MM.1S (cell line): ENCODE results near the gene ACAA1.

Source experiments
- DNase-seq: peaks from one replicate; pipeline ENCODE4 v3.0.0-alpha.2; 2015
- H2AFZ ChIP-seq: fragments of 300-600 bp; sonication (generic); 2 replicates; pipeline ENCODE4 v1.6.0; 2016; ENCODE audit warnings: antibody characterized with exemption, low read length
- H3F3A ChIP-seq: fragments of 300-600 bp; sonication (generic); 2 replicates; pipeline ENCODE4 v1.6.1; 2016; ENCODE audit warnings: mild to moderate bottlenecking, antibody characterized with exemption, low read length, moderate library complexity, mixed read lengths; ENCODE audit not compliant: insufficient read depth
- H3K27ac ChIP-seq: fragments of 300-600 bp; sonication (generic); 2 replicates; pipeline ENCODE4 v1.5.1; 2016; ENCODE audit warnings: mild to moderate bottlenecking, low read length
- H3K27me3 ChIP-seq: fragments of 300-600 bp; sonication (generic); replicated peaks from 2 replicates; pipeline ENCODE4 v1.6.0; 2016; ENCODE audit warnings: low read length; ENCODE audit not compliant: insufficient read depth
- H3K36me3 ChIP-seq: fragments of 300-600 bp; sonication (generic); replicated peaks from 2 replicates; pipeline ENCODE4 v1.6.1; 2016; ENCODE audit warnings: mild to moderate bottlenecking, low read length, mixed read lengths; ENCODE audit not compliant: insufficient read depth
- H3K4me1 ChIP-seq: fragments of 300-600 bp; sonication (generic); 2 replicates; pipeline ENCODE4 v1.6.1; 2016; ENCODE audit warnings: low read length, mixed read lengths
- H3K4me2 ChIP-seq: fragments of 300-600 bp; sonication (generic); 2 replicates; pipeline ENCODE4 v1.6.0; 2016; ENCODE audit warnings: low read depth, low read length
- H3K4me3 ChIP-seq: fragments of 300-600 bp; sonication (generic); 2 replicates; pipeline ENCODE4 v1.5.1; 2016; ENCODE audit warnings: low read length, mixed read lengths
- H3K79me2 ChIP-seq: fragments of 300-600 bp; sonication (generic); 2 replicates; pipeline ENCODE4 v1.6.1; 2016; ENCODE audit warnings: mixed run types, low read length, mixed read lengths
- H3K9ac ChIP-seq: fragments of 300-600 bp; sonication (generic); 2 replicates; pipeline ENCODE4 v1.6.1; 2016; ENCODE audit warnings: low read length, mixed read lengths
- H3K9me2 ChIP-seq: fragments of 300-600 bp; sonication (generic); replicated peaks from 2 replicates; pipeline ENCODE4 v1.6.1; 2016; ENCODE audit warnings: mild to moderate bottlenecking, low read length, mixed read lengths; ENCODE audit not compliant: insufficient read depth
- H3K9me3 ChIP-seq: fragments of 300-600 bp; sonication (generic); replicated peaks from 2 replicates; pipeline ENCODE4 v1.6.1; 2016; ENCODE audit warnings: mild to moderate bottlenecking, low read length, mixed read lengths; ENCODE audit not compliant: insufficient read depth
- H4K20me1 ChIP-seq: fragments of 300-600 bp; sonication (generic); 2 replicates; pipeline ENCODE4 v1.6.1; 2016; ENCODE audit warnings: mild to moderate bottlenecking, low read length, moderate library complexity, mixed read lengths; ENCODE audit not compliant: insufficient read depth
- CTCF ChIP-seq: fragments of 300-600 bp; sonication (generic); IDR thresholded peaks from 2 replicates; pipeline ENCODE4 v1.5.1; 2016; ENCODE audit warnings: antibody characterized with exemption, low read length, mixed read lengths
- EZH2 ChIP-seq: fragments of 300-600 bp; sonication (generic); optimal IDR thresholded peaks from 2 replicates; pipeline ENCODE3; 2017; ENCODE audit warnings: low read depth, mild to moderate bottlenecking, antibody characterized with exemption, low read length, mixed read lengths
- EZH2phosphoT487 ChIP-seq: fragments of 300-600 bp; sonication (generic); IDR thresholded peaks from 2 replicates; pipeline ENCODE4 v1.6.1; 2018; ENCODE audit warnings: antibody characterized with exemption, low read length

The ACAA1 gene

GRCh38 chr3:38129058-38129457 is 7.9 kb downstream of the ACAA1 start:
- H4K20me1 ChIP-seq, result no peaks in the 10 kb centered on the region
- no peak overlapping the region for H2AFZ ChIP-seq
- no peaks in the 10 kb centered on the region for H3K9me3 ChIP-seq
- H3K4me1 ChIP-seq, result no peaks in the 10 kb centered on the region
- TF ChIP-seq EZH2 (no peak), EZH2phosphoT487 (no peak), CTCF (no peak)
- H3K9me2 ChIP-seq, result no peaks in the 10 kb centered on the region
- H3K36me3 ChIP-seq, result no peaks in the 10 kb centered on the region; the same call in 1 of the 2 replicates
- H3K4me3 ChIP-seq, result no peak overlapping the region
- no peaks in the 10 kb centered on the region for H3K79me2 ChIP-seq
- no peak overlapping the region for H3K9ac ChIP-seq
- DNase-seq, result no peak
- H3K4me2 ChIP-seq, result no peak overlapping the region
- no peak overlapping the region for H3K27ac ChIP-seq
- no peaks in the 10 kb centered on the region for H3F3A ChIP-seq
- no peaks in the 10 kb centered on the region for H3K27me3 ChIP-seq

- Histone ChIP-seq H2AFZ (no peak overlapping the region), H3K9me2 (no peaks in the 10 kb centered on the region), H3K4me3 (no peak overlapping the region), H3K27ac (no peak overlapping the region), H3K27me3 (no peaks in the 10 kb centered on the region), H3K4me1 (no peaks in the 10 kb centered on the region), H3K4me2 (no peak overlapping the region), H4K20me1 (no peaks in the 10 kb centered on the region), H3F3A (no peaks in the 10 kb centered on the region), H3K9me3 (no peaks in the 10 kb centered on the region), H3K36me3 (no peaks in the 10 kb centered on the region; the same call in 1 of the 2 replicates), H3K79me2 (no peaks in the 10 kb centered on the region), H3K9ac (no peak overlapping the region)
- TF ChIP-seq CTCF (no peak), EZH2phosphoT487 (no peak), EZH2 (no peak)
- DNase-seq, result no peak
Observed at GRCh38 chr3:38128303-38128655, 8.6 kb downstream of the ACAA1 start.

- Histone ChIP-seq H3K27ac (no peak overlapping the region), H4K20me1 (no peaks in the 10 kb centered on the region), H3K27me3 (no peaks in the 10 kb centered on the region), H3K79me2 (no peaks in the 10 kb centered on the region), H3F3A (no peaks in the 10 kb centered on the region), H2AFZ (no peak overlapping the region), H3K9ac (no peak overlapping the region), H3K4me3 (no peak overlapping the region), H3K9me3 (no peaks in the 10 kb centered on the region), H3K4me2 (no peak overlapping the region), H3K36me3 (no peaks in the 10 kb centered on the region; the same call in 1 of the 2 replicates), H3K4me1 (no peaks in the 10 kb centered on the region), H3K9me2 (no peaks in the 10 kb centered on the region)
- DNase-seq, result no peak
- no peak for TF ChIP-seq EZH2phosphoT487
- TF ChIP-seq CTCF, result no peak
- TF ChIP-seq EZH2, result no peak
Observed at GRCh38 chr3:38127611-38128302, 9.2 kb downstream of the ACAA1 start.
